OCI-LY1 (cell line): Measurements from ENCODE around the gene PLXDC1.

ENCODE experiments used
- H2AFZ ChIP-seq: fragments of 200-600 bp; sonication (generic), shearing (Covaris generic); 2 replicates; pipeline ENCODE4 v1.6.0; 2014; ENCODE audit warnings: antibody characterized with exemption, mild to moderate bottlenecking, low read length
- H3F3A ChIP-seq: fragments of 200-600 bp; sonication (generic), shearing (Covaris generic); 2 replicates; pipeline ENCODE4 v1.6.0; 2014; ENCODE audit warnings: mild to moderate bottlenecking, antibody characterized with exemption, low read length, moderate library complexity; ENCODE audit not compliant: insufficient read depth
- H3K27ac ChIP-seq: fragments of 200-600 bp; sonication (generic); 2 replicates; pipeline ENCODE4 v1.5.1; 2014; ENCODE audit warnings: low read length, mixed run types, mild to moderate bottlenecking, low read depth; ENCODE audit not compliant: poor library complexity, severe bottlenecking
- H3K27me3 ChIP-seq: fragments of 200-600 bp; sonication (generic); 2 replicates; pipeline ENCODE4 v1.6.0; 2014; ENCODE audit warnings: antibody characterized with exemption, mild to moderate bottlenecking, low read length, moderate library complexity; ENCODE audit not compliant: insufficient read depth
- H3K36me3 ChIP-seq: fragments of 200-600 bp; sonication (generic); 2 replicates; pipeline ENCODE4 v1.6.1; 2014; ENCODE audit warnings: mild to moderate bottlenecking, antibody characterized with exemption, low read length, moderate library complexity, mixed read lengths; ENCODE audit not compliant: insufficient read depth
- H3K4me1 ChIP-seq: fragments of 200-600 bp; sonication (generic); 2 replicates; pipeline ENCODE4 v1.5.1; 2014; ENCODE audit warnings: mild to moderate bottlenecking, low read length, moderate library complexity; ENCODE audit not compliant: insufficient read depth, severe bottlenecking
- H3K4me2 ChIP-seq: fragments of 200-600 bp; sonication (generic), shearing (Covaris generic); 2 replicates; pipeline ENCODE4 v1.6.1; 2014; ENCODE audit warnings: low read length
- H3K4me3 ChIP-seq: fragments of 200-600 bp; sonication (generic); 2 replicates; pipeline ENCODE4 v1.5.1; 2014; ENCODE audit warnings: low read length, low read depth, mild to moderate bottlenecking, mixed read lengths; ENCODE audit not compliant: poor library complexity, severe bottlenecking
- H3K79me2 ChIP-seq: fragments of 200-600 bp; shearing (Covaris generic); 2 replicates; pipeline ENCODE4 v1.6.1; 2016; ENCODE audit warnings: mixed run types, low read length, mixed read lengths; ENCODE audit not compliant: insufficient read depth
- H3K9ac ChIP-seq: fragments of 200-600 bp; sonication (generic), shearing (Covaris generic); 2 replicates; pipeline ENCODE4 v1.6.1; 2014; ENCODE audit warnings: mild to moderate bottlenecking, low read length, mixed read lengths
- H3K9me2 ChIP-seq: fragments of 200-600 bp; sonication (generic), shearing (Covaris generic); 2 replicates; pipeline ENCODE4 v1.6.1; 2014; ENCODE audit warnings: low read depth, mild to moderate bottlenecking, low read length, mixed read lengths
- H3K9me3 ChIP-seq: fragments of 200-600 bp; shearing (Covaris generic); 2 replicates; pipeline ENCODE4 v1.6.1; 2014; ENCODE audit warnings: low read length, mixed read lengths
- H4K20me1 ChIP-seq: fragments of 200-600 bp; sonication (generic), shearing (Covaris generic); 2 replicates; pipeline ENCODE4 v1.6.0; 2016; ENCODE audit warnings: mild to moderate bottlenecking, low read length; ENCODE audit not compliant: insufficient read depth
- EZH2 ChIP-seq: fragments of 200-600 bp; sonication (generic), shearing (Covaris generic); IDR thresholded peaks from 2 replicates; pipeline ENCODE4 v1.8.0; 2017; ENCODE audit warnings: borderline replicate concordance, mixed run types, mild to moderate bottlenecking, antibody characterized with exemption, low read length, moderate library complexity, mixed read lengths
- TF ChIP-seq, protein P1 (sequence below): fragments of 200-600 bp; sonication (generic), shearing (Covaris generic); IDR thresholded peaks from 2 replicates; pipeline ENCODE4 v1.5.1; 2017; ENCODE audit warnings: mild to moderate bottlenecking, antibody characterized with exemption, low read length, moderate library complexity, mixed read lengths

Gene PLXDC1

GRCh38 chr17:39014795-39015545, 136.5 kb downstream of the PLXDC1 start:
- Histone ChIP-seq H3F3A (no peaks in the 10 kb centered on the region), H3K4me3 (no peak overlapping the region), H4K20me1 (no peaks in the 10 kb centered on the region), H3K27me3 (peaks cover 4% of the 10 kb centered on the region; the same call in 1 of the 2 replicates), H3K4me1 (peaks cover 8% of the 10 kb centered on the region), H3K9me2 (no peaks in the 10 kb centered on the region), H3K36me3 (no peaks in the 10 kb centered on the region), H2AFZ (no peak overlapping the region), H3K9ac (no peak overlapping the region), H3K79me2 (no peaks in the 10 kb centered on the region), H3K27ac (no peak overlapping the region), H3K9me3 (no peaks in the 10 kb centered on the region), H3K4me2 (no peak overlapping the region)
- TF ChIP-seq, protein P1, sequence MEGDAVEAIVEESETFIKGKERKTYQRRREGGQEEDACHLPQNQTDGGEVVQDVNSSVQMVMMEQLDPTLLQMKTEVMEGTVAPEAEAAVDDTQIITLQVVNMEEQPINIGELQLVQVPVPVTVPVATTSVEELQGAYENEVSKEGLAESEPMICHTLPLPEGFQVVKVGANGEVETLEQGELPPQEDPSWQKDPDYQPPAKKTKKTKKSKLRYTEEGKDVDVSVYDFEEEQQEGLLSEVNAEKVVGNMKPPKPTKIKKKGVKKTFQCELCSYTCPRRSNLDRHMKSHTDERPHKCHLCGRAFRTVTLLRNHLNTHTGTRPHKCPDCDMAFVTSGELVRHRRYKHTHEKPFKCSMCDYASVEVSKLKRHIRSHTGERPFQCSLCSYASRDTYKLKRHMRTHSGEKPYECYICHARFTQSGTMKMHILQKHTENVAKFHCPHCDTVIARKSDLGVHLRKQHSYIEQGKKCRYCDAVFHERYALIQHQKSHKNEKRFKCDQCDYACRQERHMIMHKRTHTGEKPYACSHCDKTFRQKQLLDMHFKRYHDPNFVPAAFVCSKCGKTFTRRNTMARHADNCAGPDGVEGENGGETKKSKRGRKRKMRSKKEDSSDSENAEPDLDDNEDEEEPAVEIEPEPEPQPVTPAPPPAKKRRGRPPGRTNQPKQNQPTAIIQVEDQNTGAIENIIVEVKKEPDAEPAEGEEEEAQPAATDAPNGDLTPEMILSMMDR, result no peak
- TF ChIP-seq EZH2, result no peak

- H2AFZ ChIP-seq, result no peak overlapping the region
- peaks cover 4% of the 10 kb centered on the region; the same call in 1 of the 2 replicates for H3K27me3 ChIP-seq
- peaks cover 8% of the 10 kb centered on the region for H3K4me1 ChIP-seq
- no peaks in the 10 kb centered on the region for H3K79me2 ChIP-seq
- no peaks in the 10 kb centered on the region for H3K9me3 ChIP-seq
- H3K27ac ChIP-seq, result no peak overlapping the region
- no peak overlapping the region for H3K4me3 ChIP-seq
- TF ChIP-seq EZH2, result no peak
- TF ChIP-seq, protein P1, result no peak
- H4K20me1 ChIP-seq, result no peaks in the 10 kb centered on the region
- no peak overlapping the region for H3K9ac ChIP-seq
- no peak overlapping the region for H3K4me2 ChIP-seq
- no peaks in the 10 kb centered on the region for H3F3A ChIP-seq
- no peaks in the 10 kb centered on the region for H3K9me2 ChIP-seq
- no peaks in the 10 kb centered on the region for H3K36me3 ChIP-seq
Measured at GRCh38 chr17:39014044-39014794, 137.2 kb downstream of the PLXDC1 start.
